Measurements from ENCODE around the gene SLC22A4.

The SLC22A4 gene

GRCh38 chr5:132384506-132385050 is 90.4 kb downstream of the SLC22A4 start:
- DNase-seq, result no peak
- Histone ChIP-seq H3K79me2 (ENCODE audit: low read length) (no peaks in the 10 kb centered on the region), H3K27me3 (replicated peaks; ENCODE audit: insufficient read depth, low read length) (no peaks in the 10 kb centered on the region)

GRCh38 chr5:132385326-132386105 is 91.3 kb downstream of the SLC22A4 start:
- no peaks in the 10 kb centered on the region for H3K9me2 ChIP-seq (replicated peaks; ENCODE audit: insufficient read depth, low read length)
- peak; percentile 70 for DNase-seq
- H4K20me1 ChIP-seq (ENCODE audit: insufficient read depth, low read length), result no peaks in the 10 kb centered on the region
- H3K27ac ChIP-seq (ENCODE audit: low read length), result no peak overlapping the region
- H3K4me1 ChIP-seq (ENCODE audit: low read length), result peaks cover 31% of the 10 kb centered on the region
- no peak overlapping the region for H3K9ac ChIP-seq (ENCODE audit: low read length)
- H3K4me3 ChIP-seq (ENCODE audit: low read length), result no peak overlapping the region
- H3K4me2 ChIP-seq (ENCODE audit: low read depth, low read length), result no peak overlapping the region
- H3K27me3 ChIP-seq (replicated peaks; ENCODE audit: insufficient read depth, low read length), result no peaks in the 10 kb centered on the region
- no peak for TF ChIP-seq EZH2phosphoT487 (IDR thresholded peaks at IDR 0.05; ENCODE audit: low read length)
- TF ChIP-seq CTCF (IDR thresholded peaks at IDR 0.05; ENCODE audit: low read length), result peak; percentile 87
- H3K36me3 ChIP-seq (replicated peaks; ENCODE audit: insufficient read depth, low read length), result no peaks in the 10 kb centered on the region
- H3K79me2 ChIP-seq (ENCODE audit: low read length), result no peaks in the 10 kb centered on the region
- H3K9me3 ChIP-seq (replicated peaks; ENCODE audit: insufficient read depth, low read length), result no peaks in the 10 kb centered on the region
- H3F3A ChIP-seq (ENCODE audit: insufficient read depth, low read length), result 0 out of 2 replicates have a peak, but pooled peaks cover 2% of the 10 kb centered on the region
- 0 out of 2 replicates have a peak overlapping the region, but pooled peaks have one; percentile 24 for H2AFZ ChIP-seq (ENCODE audit: low read length)

More at GRCh38 chr5:132384506-132385050, 90.4 kb downstream of the SLC22A4 start:
- 0 out of 2 replicates have a peak, but pooled peaks cover 2% of the 10 kb centered on the region for H3F3A ChIP-seq (ENCODE audit: insufficient read depth, low read length)
- H3K9me3 ChIP-seq (replicated peaks; ENCODE audit: insufficient read depth, low read length), result no peaks in the 10 kb centered on the region
- H4K20me1 ChIP-seq (ENCODE audit: insufficient read depth, low read length), result no peaks in the 10 kb centered on the region
- H3K9me2 ChIP-seq (replicated peaks; ENCODE audit: insufficient read depth, low read length), result no peaks in the 10 kb centered on the region
- no peak overlapping the region for H3K9ac ChIP-seq (ENCODE audit: low read length)
- H3K4me2 ChIP-seq (ENCODE audit: low read depth, low read length), result no peak overlapping the region
- H2AFZ ChIP-seq (ENCODE audit: low read length), result no peak overlapping the region
- H3K4me1 ChIP-seq (ENCODE audit: low read length), result peaks cover 31% of the 10 kb centered on the region
- no peak overlapping the region for H3K27ac ChIP-seq (ENCODE audit: low read length)
- no peak overlapping the region for H3K4me3 ChIP-seq (ENCODE audit: low read length)
- H3K36me3 ChIP-seq (replicated peaks; ENCODE audit: insufficient read depth, low read length), result no peaks in the 10 kb centered on the region
- TF ChIP-seq CTCF (IDR thresholded peaks at IDR 0.05; ENCODE audit: low read length) (no peak), EZH2phosphoT487 (IDR thresholded peaks at IDR 0.05; ENCODE audit: low read length) (no peak), EZH2 (optimal IDR thresholded peaks at IDR 0.05; ENCODE audit: low read depth, low read length) (no peak)

- Histone ChIP-seq H3K36me3 (replicated peaks; ENCODE audit: insufficient read depth, low read length) (no peaks in the 10 kb centered on the region), H4K20me1 (ENCODE audit: insufficient read depth, low read length) (no peaks in the 10 kb centered on the region), H3K9me3 (replicated peaks; ENCODE audit: insufficient read depth, low read length) (no peaks in the 10 kb centered on the region), H3K4me1 (ENCODE audit: low read length) (peaks cover 31% of the 10 kb centered on the region), H3K4me3 (ENCODE audit: low read length) (no peak overlapping the region), H3K27me3 (replicated peaks; ENCODE audit: insufficient read depth, low read length) (no peaks in the 10 kb centered on the region), H3K4me2 (ENCODE audit: low read depth, low read length) (no peak overlapping the region), H3K9me2 (replicated peaks; ENCODE audit: insufficient read depth, low read length) (no peaks in the 10 kb centered on the region), H3F3A (ENCODE audit: insufficient read depth, low read length) (0 out of 2 replicates have a peak, but pooled peaks cover 2% of the 10 kb centered on the region), H2AFZ (ENCODE audit: low read length) (no peak overlapping the region), H3K9ac (ENCODE audit: low read length) (no peak overlapping the region), H3K79me2 (ENCODE audit: low read length) (no peaks in the 10 kb centered on the region), H3K27ac (ENCODE audit: low read length) (no peak overlapping the region)
- peak; percentile 79 for DNase-seq
- no peak for TF ChIP-seq EZH2phosphoT487 (IDR thresholded peaks at IDR 0.05; ENCODE audit: low read length)
- no peak for TF ChIP-seq EZH2 (optimal IDR thresholded peaks at IDR 0.05; ENCODE audit: low read depth, low read length)
- peak; percentile 89 for TF ChIP-seq CTCF (IDR thresholded peaks at IDR 0.05; ENCODE audit: low read length)
These were observed 92.6 kb downstream of the SLC22A4 start for GRCh38 chr5:132386644-132387286.

All from MM.1S (cell line).